GM19025 (cell line): ENCODE results near the gene FAM117B.
"Not testable (repeated sequence)": the region's sequence is repeated elsewhere in the genome, so short reads cannot be mapped to it uniquely, and the experiment has no call there.

Experiments
- ATAC-seq: cut with Tn5 transposase; IDR thresholded peaks from one replicate; pipeline ENCODE4 v1.9.1; 2021; ENCODE audit warnings: mild to moderate bottlenecking, low read depth, moderate library complexity; ENCODE audit not compliant: unreplicated experiment

Gene FAM117B

GRCh38 chr2:202635428-202636212 is 851 bp downstream of the FAM117B start:
- ATAC-seq, result peak; percentile 59

- no peak for ATAC-seq
Measured at GRCh38 chr2:202636213-202636513, 1.4 kb downstream of the FAM117B start.

GRCh38 chr2:202638721-202639120 is 4.0 kb downstream of the FAM117B start:
- no peak for ATAC-seq

GRCh38 chr2:202639231-202639630 is 4.5 kb downstream of the FAM117B start:
- ATAC-seq, result no peak

GRCh38 chr2:202642567-202642966 is 7.8 kb downstream of the FAM117B start:
- ATAC-seq, result no peak

GRCh38 chr2:202643012-202643858 is 8.5 kb downstream of the FAM117B start:
- ATAC-seq, result no peak

GRCh38 chr2:202652119-202652518 is 17.4 kb downstream of the FAM117B start:
- ATAC-seq, result no peak

GRCh38 chr2:202653890-202654289 is 19.1 kb downstream of the FAM117B start:
- no peak for ATAC-seq

- ATAC-seq, result no peak
Measured at GRCh38 chr2:202657876-202658275, 23.1 kb downstream of the FAM117B start.

- no peak for ATAC-seq
Measured at GRCh38 chr2:202660796-202661195, 26.0 kb downstream of the FAM117B start.

- ATAC-seq, result no peak
Measured at GRCh38 chr2:202669841-202670240, 35.1 kb downstream of the FAM117B start.

GRCh38 chr2:202671317-202672035 is 36.7 kb downstream of the FAM117B start:
- ATAC-seq, result no peak

- not testable (repeated sequence) for ATAC-seq
Measured at GRCh38 chr2:202675097-202675496, 40.3 kb downstream of the FAM117B start.

GRCh38 chr2:202679980-202680379 is 45.2 kb downstream of the FAM117B start:
- ATAC-seq, result no peak

GRCh38 chr2:202680512-202680911 is 45.7 kb downstream of the FAM117B start:
- no peak for ATAC-seq

GRCh38 chr2:202681688-202682205 is 47.0 kb downstream of the FAM117B start:
- no peak for ATAC-seq

GRCh38 chr2:202682274-202682673 is 47.5 kb downstream of the FAM117B start:
- no peak for ATAC-seq

- no peak for ATAC-seq
Measured at GRCh38 chr2:202687276-202687675, 52.5 kb downstream of the FAM117B start.

GRCh38 chr2:202689459-202689858 is 54.7 kb downstream of the FAM117B start:
- no peak for ATAC-seq

- no peak for ATAC-seq
Measured at GRCh38 chr2:202689898-202690297, 55.1 kb downstream of the FAM117B start.

- ATAC-seq, result no peak
Measured at GRCh38 chr2:202690321-202690900, 55.6 kb downstream of the FAM117B start.
